NCI-H2196 treated with DMSO at 0.1 percent for 48 hours (cell line): ENCODE data around the gene ZDHHC11.
"Not testable (repeated sequence)": the region's sequence is repeated elsewhere in the genome, so short reads cannot be mapped to it uniquely, and the experiment has no call there.

Source experiments
- DNase-seq: peaks from one replicate; lab custom pipeline; 2025; ENCODE audit not compliant: unreplicated experiment; lab: John Stamatoyannopoulos, UW

ZDHHC11 gene

GRCh38 chr5:860506-861150 is 9.8 kb upstream of the ZDHHC11 start:
- DNase-seq = no peak

GRCh38 chr5:859798-860296 is 9.1 kb upstream of the ZDHHC11 start:
- DNase-seq = no peak

- no peak for DNase-seq
Measured at GRCh38 chr5:859391-859790, 8.6 kb upstream of the ZDHHC11 start.

- DNase-seq = no peak
Measured at GRCh38 chr5:858726-859125, 7.9 kb upstream of the ZDHHC11 start.

GRCh38 chr5:856531-857425 is 6.0 kb upstream of the ZDHHC11 start:
- DNase-seq = no peak

- DNase-seq = no peak
Measured at GRCh38 chr5:855771-856530, 5.2 kb upstream of the ZDHHC11 start.

- no peak for DNase-seq
Measured at GRCh38 chr5:854966-855743, 4.4 kb upstream of the ZDHHC11 start.

GRCh38 chr5:854217-854616 is 3.4 kb upstream of the ZDHHC11 start:
- no peak for DNase-seq

- not testable (repeated sequence) for DNase-seq
Measured at GRCh38 chr5:853416-854090, 2.8 kb upstream of the ZDHHC11 start.

- DNase-seq = no peak
Measured at GRCh38 chr5:852431-853401, 1.9 kb upstream of the ZDHHC11 start.

- no peak for DNase-seq
Measured at GRCh38 chr5:852018-852417, 1.2 kb upstream of the ZDHHC11 start.

GRCh38 chr5:851553-851952 is 767 bp upstream of the ZDHHC11 start:
- DNase-seq = no peak

- DNase-seq = no peak
Measured at GRCh38 chr5:851076-851475, 290 bp upstream of the ZDHHC11 start.

GRCh38 chr5:849651-850301 is 1.0 kb downstream of the ZDHHC11 start:
- DNase-seq = no peak

GRCh38 chr5:848671-849111 is 2.1 kb downstream of the ZDHHC11 start:
- DNase-seq = no peak

GRCh38 chr5:847736-848135 is 3.0 kb downstream of the ZDHHC11 start:
- not testable (repeated sequence) for DNase-seq

GRCh38 chr5:847212-847611 is 3.6 kb downstream of the ZDHHC11 start:
- DNase-seq = not testable (repeated sequence)

- not testable (repeated sequence) for DNase-seq
Measured at GRCh38 chr5:846602-847091, 4.1 kb downstream of the ZDHHC11 start.
